Astrocyte (in vitro differentiated cells and primary cell): ENCODE data around the gene CFAP43. TPM values are rescaled to one million over a fixed set of nuclear protein-coding genes. Genes with fewer than 3 reads are reported as not detected.

ENCODE experiments used
- DNase-seq: peaks from one replicate; pipeline ENCODE4 v3.0.0-alpha.2; 2010; ENCODE audit warnings: low read depth
- FAIRE-seq: peaks from 2 replicates; lab custom pipeline; 2011; peaks lifted over from hg19 to GRCh38; lab: Jason Lieb, UNC
- H2AFZ ChIP-seq: 2 replicates; pipeline ENCODE4 v1.6.0; 2012; ENCODE audit warnings: low read depth, low read length, inconsistent platforms
- H3K27ac ChIP-seq: 2 replicates; pipeline ENCODE4 v1.5.1; 2011; ENCODE audit warnings: low read depth, low read length, inconsistent platforms
- H3K27me3 ChIP-seq: 2 replicates; pipeline ENCODE4 v1.6.0; 2011; ENCODE audit warnings: low read length, inconsistent platforms; ENCODE audit not compliant: insufficient read depth
- H3K36me3 ChIP-seq: 2 replicates; pipeline ENCODE4 v1.5.1; 2011; ENCODE audit warnings: low read length, inconsistent platforms; ENCODE audit not compliant: insufficient read depth
- H3K4me1 ChIP-seq: 2 replicates; pipeline ENCODE4 v1.5.1; 2011; ENCODE audit warnings: low read length, inconsistent platforms; ENCODE audit not compliant: insufficient read depth
- H3K4me2 ChIP-seq: 2 replicates; pipeline ENCODE4 v1.6.0; 2012; ENCODE audit warnings: low read length, inconsistent platforms
- H3K4me3 ChIP-seq: 2 replicates; pipeline ENCODE4 v1.5.1; 2011; ENCODE audit warnings: low read depth, mild to moderate bottlenecking, low read length, inconsistent platforms; ENCODE audit not compliant: insufficient read depth
- H3K79me2 ChIP-seq: 2 replicates; pipeline ENCODE4 v1.6.0; 2012; ENCODE audit warnings: mild to moderate bottlenecking, low read length, inconsistent platforms; ENCODE audit not compliant: insufficient read depth
- H3K9ac ChIP-seq: 2 replicates; pipeline ENCODE4 v1.6.0; 2012; ENCODE audit warnings: mild to moderate bottlenecking, low read length, inconsistent platforms
- H3K9me3 ChIP-seq: 2 replicates; pipeline ENCODE4 v1.5.1; 2012; ENCODE audit warnings: low read depth, mild to moderate bottlenecking, low read length, inconsistent platforms; ENCODE audit not compliant: insufficient read depth
- H4K20me1 ChIP-seq: 2 replicates; pipeline ENCODE4 v1.6.0; 2012; ENCODE audit warnings: low read length, inconsistent platforms; ENCODE audit not compliant: insufficient read depth
- H3K27ac Mint-ChIP-seq: one replicate; pipeline ENCODE4 v1.8.0; 2021; ENCODE audit warnings: mild to moderate bottlenecking, mixed read lengths; ENCODE audit not compliant: unreplicated experiment
- H3K27me3 Mint-ChIP-seq: one replicate; pipeline ENCODE4 v1.8.0; 2021; ENCODE audit warnings: low read depth, mixed read lengths; ENCODE audit not compliant: unreplicated experiment
- H3K36me3 Mint-ChIP-seq: one replicate; pipeline ENCODE4 v1.8.0; 2021; ENCODE audit warnings: low read depth, mixed read lengths; ENCODE audit not compliant: unreplicated experiment
- H3K4me1 Mint-ChIP-seq: one replicate; pipeline ENCODE4 v1.8.0; 2021; ENCODE audit warnings: low read depth, mixed read lengths; ENCODE audit not compliant: unreplicated experiment
- H3K4me3 Mint-ChIP-seq: one replicate; pipeline ENCODE4 v1.8.0; 2021; ENCODE audit warnings: mild to moderate bottlenecking, moderate library complexity, mixed read lengths; ENCODE audit not compliant: unreplicated experiment
- H3K9me3 Mint-ChIP-seq: one replicate; pipeline ENCODE4 v1.8.0; 2021; ENCODE audit warnings: mild to moderate bottlenecking, mixed read lengths; ENCODE audit not compliant: unreplicated experiment
- EZH2 ChIP-seq: IDR thresholded peaks from 2 replicates; pipeline ENCODE4 v1.6.1; 2012; ENCODE audit warnings: mild to moderate bottlenecking, low read length, inconsistent platforms; ENCODE audit not compliant: insufficient read depth
- total RNA-seq: library from RNA; stranded (reverse); gene quantifications from 2 replicates; pipeline ENCODE4 v1.2.1, GENCODE V29; 2021
- TF ChIP-seq, protein P1 (sequence below): IDR thresholded peaks from 2 replicates; pipeline ENCODE4 v1.5.1; 2011; ENCODE audit warnings: low read depth, mild to moderate bottlenecking, inconsistent platforms, low read length, moderate library complexity; ENCODE audit not compliant: insufficient read depth

Gene CFAP43
- total RNA-seq, 1 donor from 2014 or later, result 0.27 TPM

DNA sequence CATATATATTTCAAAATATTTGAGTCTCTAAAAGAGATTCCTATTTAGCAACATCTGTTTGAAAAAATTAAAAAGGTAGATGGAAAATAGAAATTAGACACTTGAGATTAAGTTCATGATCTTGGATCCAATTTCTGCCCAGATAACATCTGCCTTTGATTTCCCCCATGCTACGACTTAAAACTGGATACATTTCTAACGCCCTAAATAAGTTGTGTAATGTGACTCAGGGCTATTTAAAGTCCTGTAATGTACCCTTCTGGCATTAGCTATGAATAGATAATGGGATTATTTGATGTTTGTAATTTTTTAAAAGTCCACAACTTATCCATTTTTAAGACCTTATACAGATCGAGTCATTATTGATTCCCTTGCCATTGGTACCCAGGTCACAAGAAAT is 23.4 kb downstream of the CFAP43 start:
- no peaks in the 10 kb centered on the region for H3K27me3 ChIP-seq
- Mint-ChIP-seq H3K9me3 (no peaks in the 10 kb centered on the region), H3K27ac (no peak overlapping the region), H3K4me3 (no peak overlapping the region), H3K4me1 (no peaks in the 10 kb centered on the region), H3K36me3 (no peaks in the 10 kb centered on the region), H3K27me3 (peaks cover 2% of the 10 kb centered on the region)
- no peaks in the 10 kb centered on the region for H3K79me2 ChIP-seq
- no peak overlapping the region for H3K9ac ChIP-seq
- no peak overlapping the region for H3K27ac ChIP-seq
- H3K36me3 ChIP-seq, result no peaks in the 10 kb centered on the region
- FAIRE-seq (no peak), DNase-seq (no peak)
- TF ChIP-seq, protein P1, sequence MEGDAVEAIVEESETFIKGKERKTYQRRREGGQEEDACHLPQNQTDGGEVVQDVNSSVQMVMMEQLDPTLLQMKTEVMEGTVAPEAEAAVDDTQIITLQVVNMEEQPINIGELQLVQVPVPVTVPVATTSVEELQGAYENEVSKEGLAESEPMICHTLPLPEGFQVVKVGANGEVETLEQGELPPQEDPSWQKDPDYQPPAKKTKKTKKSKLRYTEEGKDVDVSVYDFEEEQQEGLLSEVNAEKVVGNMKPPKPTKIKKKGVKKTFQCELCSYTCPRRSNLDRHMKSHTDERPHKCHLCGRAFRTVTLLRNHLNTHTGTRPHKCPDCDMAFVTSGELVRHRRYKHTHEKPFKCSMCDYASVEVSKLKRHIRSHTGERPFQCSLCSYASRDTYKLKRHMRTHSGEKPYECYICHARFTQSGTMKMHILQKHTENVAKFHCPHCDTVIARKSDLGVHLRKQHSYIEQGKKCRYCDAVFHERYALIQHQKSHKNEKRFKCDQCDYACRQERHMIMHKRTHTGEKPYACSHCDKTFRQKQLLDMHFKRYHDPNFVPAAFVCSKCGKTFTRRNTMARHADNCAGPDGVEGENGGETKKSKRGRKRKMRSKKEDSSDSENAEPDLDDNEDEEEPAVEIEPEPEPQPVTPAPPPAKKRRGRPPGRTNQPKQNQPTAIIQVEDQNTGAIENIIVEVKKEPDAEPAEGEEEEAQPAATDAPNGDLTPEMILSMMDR, result no peak
- H3K4me3 ChIP-seq, result no peak overlapping the region
- no peaks in the 10 kb centered on the region for H3K9me3 ChIP-seq
- no peaks in the 10 kb centered on the region for H3K4me1 ChIP-seq
- H2AFZ ChIP-seq, result no peak overlapping the region
- no peak overlapping the region for H3K4me2 ChIP-seq
- no peaks in the 10 kb centered on the region for H4K20me1 ChIP-seq

DNA sequence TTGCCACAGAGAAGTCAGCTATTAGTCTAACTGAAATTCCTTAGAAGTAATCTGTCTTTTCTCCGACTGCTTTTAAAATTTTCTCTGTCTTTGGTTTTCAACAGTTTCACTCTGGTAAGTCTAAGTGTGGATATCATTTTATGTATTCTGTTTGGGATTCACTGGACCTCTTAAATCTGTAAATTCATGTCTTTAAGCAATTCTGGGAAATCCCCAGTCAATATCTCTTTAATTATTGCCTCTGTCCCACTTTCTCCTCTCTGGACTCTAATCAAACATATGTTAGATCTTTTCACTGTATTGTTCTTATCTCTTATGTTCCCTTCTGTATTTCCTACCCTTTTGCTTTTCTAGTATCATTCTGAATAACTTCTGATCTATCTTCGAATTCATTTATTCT is 29.9 kb downstream of the CFAP43 start:
- Mint-ChIP-seq H3K27me3 (peaks cover 2% of the 10 kb centered on the region), H3K36me3 (no peaks in the 10 kb centered on the region), H3K4me1 (peaks cover 9% of the 10 kb centered on the region), H3K4me3 (no peak overlapping the region), H3K27ac (no peak overlapping the region), H3K9me3 (no peaks in the 10 kb centered on the region)
- H2AFZ ChIP-seq, result no peak overlapping the region
- FAIRE-seq, result peak; percentile 34
- no peak overlapping the region for H3K4me3 ChIP-seq
- H4K20me1 ChIP-seq, result no peaks in the 10 kb centered on the region
- H3K9ac ChIP-seq, result no peak overlapping the region
- H3K27me3 ChIP-seq, result no peaks in the 10 kb centered on the region
- H3K4me2 ChIP-seq, result no peak overlapping the region
- H3K4me1 ChIP-seq, result no peaks in the 10 kb centered on the region
- H3K9me3 ChIP-seq, result no peaks in the 10 kb centered on the region
- H3K36me3 ChIP-seq, result no peaks in the 10 kb centered on the region
- no peak overlapping the region for H3K27ac ChIP-seq
- DNase-seq, result no peak
- TF ChIP-seq EZH2, result no peak
- no peaks in the 10 kb centered on the region for H3K79me2 ChIP-seq

DNA sequence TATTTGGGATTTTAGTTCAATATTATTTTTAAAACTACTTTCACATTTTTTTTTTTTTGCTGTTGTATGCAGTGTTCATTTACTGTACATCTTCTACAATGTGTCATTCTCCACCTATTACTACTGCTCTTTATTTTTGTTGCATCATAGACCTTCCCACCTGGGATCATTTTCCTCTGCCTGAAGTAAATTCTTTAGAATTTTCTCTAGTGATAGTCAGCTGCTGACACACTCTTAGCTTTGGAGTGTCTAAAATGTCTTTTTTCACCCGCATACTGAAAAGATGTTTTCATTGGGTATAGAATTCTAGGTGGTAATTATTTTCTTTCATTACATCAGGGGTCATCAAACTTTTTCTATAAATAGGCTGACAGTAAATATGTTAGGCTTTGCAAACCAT is 30.5 kb downstream of the CFAP43 start:
- Histone ChIP-seq H2AFZ (no peak overlapping the region), H3K36me3 (no peaks in the 10 kb centered on the region), H3K79me2 (no peaks in the 10 kb centered on the region), H3K4me2 (no peak overlapping the region), H4K20me1 (no peaks in the 10 kb centered on the region), H3K27me3 (no peaks in the 10 kb centered on the region), H3K9me3 (no peaks in the 10 kb centered on the region), H3K27ac (no peak overlapping the region), H3K9ac (no peak overlapping the region), H3K4me1 (no peaks in the 10 kb centered on the region), H3K4me3 (no peak overlapping the region)
- Mint-ChIP-seq H3K9me3 (no peaks in the 10 kb centered on the region), H3K27me3 (peaks cover 2% of the 10 kb centered on the region), H3K27ac (peak overlapping the region; percentile 54), H3K4me3 (no peak overlapping the region), H3K36me3 (no peaks in the 10 kb centered on the region), H3K4me1 (peaks cover 9% of the 10 kb centered on the region)
- DNase-seq, result no peak
- no peak for TF ChIP-seq EZH2
- TF ChIP-seq, protein P1, result no peak
- FAIRE-seq, result no peak
